ENCODE results near the gene DNAH14. TPM values are rescaled to one million over a fixed set of nuclear protein-coding genes. Genes with fewer than 3 reads are reported as not detected.
A peak's percentile ranks its signal among the peaks of the same experiment; 100 is the strongest.

DNAH14 gene
- total and polyA plus RNA-seq, 8 donors, result 7.9 to 27.6 (median 17.5) TPM

DNA sequence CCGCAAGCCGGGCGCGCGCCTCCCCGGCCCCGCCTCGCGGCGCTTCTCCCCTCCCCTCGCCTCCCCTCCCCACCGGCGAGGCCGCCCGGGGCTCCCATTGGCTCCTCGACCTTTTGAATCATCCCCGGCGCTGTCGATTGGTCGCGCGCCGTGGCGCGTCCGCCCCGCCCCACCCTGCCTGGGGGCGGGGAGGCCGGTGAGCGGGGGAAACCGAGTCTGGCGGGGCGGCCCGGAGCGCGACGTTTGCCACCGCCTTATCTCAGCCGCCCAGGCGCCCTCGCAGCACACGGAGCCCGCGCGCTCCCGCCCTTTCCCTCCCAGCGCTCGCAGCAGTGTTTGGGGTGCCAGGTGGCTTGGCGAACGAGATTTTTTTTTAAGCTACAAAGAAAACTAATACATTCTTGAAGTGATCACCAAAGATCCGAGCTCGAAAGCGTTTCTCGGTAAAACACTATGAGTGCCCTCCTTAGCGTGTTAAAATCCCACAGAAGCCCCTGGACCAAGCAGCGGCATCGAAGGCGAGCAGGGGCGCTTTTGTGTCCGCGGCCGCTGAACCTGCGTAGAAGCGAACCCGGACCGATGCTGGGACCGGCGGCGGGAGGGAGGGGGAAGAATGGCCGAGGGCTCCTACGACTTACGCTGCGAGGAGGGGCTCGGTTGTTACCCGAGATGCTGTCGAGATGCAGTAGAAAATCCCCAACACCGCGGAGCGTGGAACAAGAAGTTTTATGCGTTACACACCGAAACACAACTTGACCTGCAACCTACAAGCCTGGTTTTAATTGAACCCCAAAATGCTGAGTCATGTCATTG is 498.8 kb downstream of the DNAH14 start:
- Histone ChIP-seq H3K36me3 (no peaks in the 10 kb centered on the region), H3K27me3 (no peaks in the 10 kb centered on the region), H3K9me3 (no peaks in the 10 kb centered on the region), H3K4me3 (peak overlapping the region; percentile 70 to 97 (median 84)), H3K4me1 (peaks cover 10 to 21% (median 19%) of the 10 kb centered on the region in 3 donors), H3K27ac (peak overlapping the region; percentile 86 to 93 (median 92))
- 0 to 1% methylated on average over 61 to 81 of the region's 81 CpGs for WGBS, 2 donors
- peak; percentile 93 to 95 (median 94) for ATAC-seq
- no peak for FAIRE-seq
- peak; percentile 90 to 96 (median 93) for DNase-seq
- intact Hi-C loops (cut with DNase I), result no loop called here
- TF ChIP-seq, protein P1, sequence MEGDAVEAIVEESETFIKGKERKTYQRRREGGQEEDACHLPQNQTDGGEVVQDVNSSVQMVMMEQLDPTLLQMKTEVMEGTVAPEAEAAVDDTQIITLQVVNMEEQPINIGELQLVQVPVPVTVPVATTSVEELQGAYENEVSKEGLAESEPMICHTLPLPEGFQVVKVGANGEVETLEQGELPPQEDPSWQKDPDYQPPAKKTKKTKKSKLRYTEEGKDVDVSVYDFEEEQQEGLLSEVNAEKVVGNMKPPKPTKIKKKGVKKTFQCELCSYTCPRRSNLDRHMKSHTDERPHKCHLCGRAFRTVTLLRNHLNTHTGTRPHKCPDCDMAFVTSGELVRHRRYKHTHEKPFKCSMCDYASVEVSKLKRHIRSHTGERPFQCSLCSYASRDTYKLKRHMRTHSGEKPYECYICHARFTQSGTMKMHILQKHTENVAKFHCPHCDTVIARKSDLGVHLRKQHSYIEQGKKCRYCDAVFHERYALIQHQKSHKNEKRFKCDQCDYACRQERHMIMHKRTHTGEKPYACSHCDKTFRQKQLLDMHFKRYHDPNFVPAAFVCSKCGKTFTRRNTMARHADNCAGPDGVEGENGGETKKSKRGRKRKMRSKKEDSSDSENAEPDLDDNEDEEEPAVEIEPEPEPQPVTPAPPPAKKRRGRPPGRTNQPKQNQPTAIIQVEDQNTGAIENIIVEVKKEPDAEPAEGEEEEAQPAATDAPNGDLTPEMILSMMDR (IDR thresholded peaks at IDR 0.05), result no peak

DNA sequence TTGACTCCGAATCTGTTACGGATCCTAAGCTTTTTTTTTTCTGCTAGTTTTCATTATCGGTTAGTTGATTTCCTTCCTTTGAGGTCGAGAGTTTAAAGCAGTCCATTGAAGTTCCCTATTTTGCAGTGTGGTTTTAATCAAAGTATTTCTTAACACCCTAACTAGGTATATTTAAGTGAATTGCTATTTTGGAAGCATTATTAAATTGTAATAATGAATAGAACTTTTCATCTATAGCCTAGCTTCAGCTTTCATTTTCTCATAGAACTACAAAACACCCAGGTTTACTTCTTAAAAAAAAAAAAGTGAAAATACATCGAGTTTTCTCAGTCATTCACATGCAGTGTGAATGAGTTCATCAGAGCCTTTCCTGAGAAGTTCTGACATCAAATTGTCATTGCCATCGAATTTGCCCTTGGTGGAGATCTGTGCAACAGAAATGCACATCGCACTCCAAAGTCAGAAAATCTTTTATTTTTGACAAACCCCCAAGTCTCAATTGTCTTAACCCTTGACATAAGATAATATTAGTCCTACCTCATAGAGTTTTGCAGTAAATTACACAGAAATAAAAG is 499.5 kb downstream of the DNAH14 start:
- TF ChIP-seq, protein P1 (IDR thresholded peaks at IDR 0.05), result no peak
- peaks cover 10 to 16% (median 15%) of the 10 kb centered on the region in 3 donors for H3K4me1 ChIP-seq
- intact Hi-C loops (cut with DNase I), result no loop called here
- H3K36me3 ChIP-seq, result no peaks in the 10 kb centered on the region
- peak overlapping the region; percentile 86 to 93 (median 92) for H3K27ac ChIP-seq
- DNase-seq (no peak), FAIRE-seq (peak; percentile 39), ATAC-seq (no peak)
- no peaks in the 10 kb centered on the region for H3K9me3 ChIP-seq
- H3K4me3 ChIP-seq, result peak overlapping the region; percentile 70 to 97 (median 84)
- no peaks in the 10 kb centered on the region for H3K27me3 ChIP-seq
- 16% methylated on average over 7 of the region's 7 CpGs for WGBS, 2 donors

DNA sequence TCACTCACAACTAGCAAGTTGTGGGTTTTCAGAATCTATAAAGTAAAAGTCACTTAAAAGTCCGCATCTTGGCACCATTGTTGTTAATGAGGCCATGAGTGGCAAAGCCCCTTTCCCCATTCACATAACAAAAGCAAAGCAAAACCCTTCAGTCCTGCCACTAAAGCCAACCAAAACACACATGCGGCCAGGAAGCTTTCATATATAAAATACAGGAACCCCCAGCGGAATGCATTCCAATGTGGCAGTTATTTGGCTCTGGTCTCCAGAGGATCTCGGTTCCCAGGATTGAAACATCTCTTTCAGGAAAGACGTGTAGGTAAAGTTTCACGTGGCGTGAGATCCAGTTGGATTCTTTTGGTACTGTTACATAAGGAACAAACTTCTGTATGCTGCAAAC is 500.8 kb downstream of the DNAH14 start:
- WGBS, 2 donors, result 66 to 72% methylated on average over 7 of the region's 7 CpGs
- no peak for ATAC-seq
- intact Hi-C loops (cut with DNase I), result no loop called here

DNA sequence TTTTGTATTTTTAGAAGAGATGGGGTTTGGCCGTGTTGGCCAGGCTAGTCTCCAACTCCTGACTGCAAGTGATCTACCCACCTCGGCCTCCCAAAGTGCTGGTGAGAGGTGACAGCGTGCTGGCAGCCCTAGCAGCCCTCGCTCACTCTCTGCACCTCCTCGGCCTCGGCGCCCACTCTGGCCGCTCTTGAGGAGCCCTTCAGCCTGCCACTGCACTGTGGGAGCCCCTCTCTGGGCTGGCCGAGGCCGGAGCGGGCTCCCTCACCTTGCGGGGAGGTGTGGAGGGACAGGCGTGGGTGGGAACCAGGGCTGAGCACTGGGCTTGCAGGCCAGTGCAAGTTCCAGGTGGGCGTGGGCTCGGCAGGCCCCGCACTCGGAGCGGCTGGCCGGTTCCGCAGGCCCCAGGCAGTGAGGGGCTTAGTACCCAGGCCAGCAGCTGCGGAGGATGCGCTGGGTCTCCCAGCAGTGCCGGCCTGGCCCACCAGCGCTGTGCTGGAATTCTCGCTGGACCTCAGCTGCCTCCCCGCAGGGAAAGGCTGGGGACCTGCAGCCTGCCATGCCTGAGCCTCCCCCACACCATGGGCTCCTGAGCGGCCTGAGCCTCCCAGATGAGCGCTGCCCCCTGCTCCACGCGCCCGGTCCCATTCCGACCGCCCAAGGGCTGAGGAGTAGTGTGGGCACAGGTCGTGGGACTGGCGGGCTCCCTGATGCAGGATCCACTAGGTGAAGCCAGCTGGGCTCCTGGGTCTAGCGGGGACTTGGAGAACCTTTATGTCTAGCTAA is 501.8 kb downstream of the DNAH14 start:
- H3K27ac ChIP-seq, result no peak overlapping the region
- H3K4me1 ChIP-seq, result peaks cover 0 to 3% (median under 1%) of the 10 kb centered on the region in 3 donors
- FAIRE-seq (no peak), ATAC-seq (no peak), DNase-seq (no peak)
- H3K9me3 ChIP-seq, result no peaks in the 10 kb centered on the region
- H3K4me3 ChIP-seq, result no peak overlapping the region
- 92 to 94% methylated on average over 34 to 36 of the region's 36 CpGs for WGBS, 2 donors
- TF ChIP-seq, protein P1 (IDR thresholded peaks at IDR 0.05), result no peak
- no peaks in the 10 kb centered on the region for H3K27me3 ChIP-seq
- no peaks in the 10 kb centered on the region for H3K36me3 ChIP-seq
- intact Hi-C loops (cut with DNase I), result no loop called here

More for the DNA sequence above, 500.8 kb downstream of the DNAH14 start:
- Histone ChIP-seq H3K9me3 (no peaks in the 10 kb centered on the region), H3K4me3 (no peak overlapping the region), H3K27me3 (no peaks in the 10 kb centered on the region), H3K27ac (no peak overlapping the region), H3K36me3 (no peaks in the 10 kb centered on the region), H3K4me1 (peaks cover 6 to 10% (median 7%) of the 10 kb centered on the region in 3 donors)
- TF ChIP-seq, protein P1 (IDR thresholded peaks at IDR 0.05), result no peak
- no peak for FAIRE-seq
- no peak for DNase-seq

Measured in pancreas (tissue), 10 donors.